GM06990 (cell line): Measurements from ENCODE around the gene TMEM255B.

ENCODE experiments used
- DNase-seq: peaks from one replicate; pipeline ENCODE4 v3.0.0-alpha.2; 2011; ENCODE audit not compliant: insufficient read length; ENCODE audit errors: extremely low read depth
- H3K27me3 ChIP-seq: replicated peaks from 2 replicates; pipeline ENCODE4 v1.6.0; 2011; ENCODE audit warnings: low read length; ENCODE audit not compliant: control insufficient read depth, insufficient read depth
- H3K36me3 ChIP-seq: 2 replicates; pipeline ENCODE4 v1.5.1; 2011; ENCODE audit warnings: low read length; ENCODE audit not compliant: control insufficient read depth, insufficient read depth
- H3K4me3 ChIP-seq: replicated peaks from 2 replicates; pipeline ENCODE4 v1.5.1; 2011; ENCODE audit warnings: low read depth, mild to moderate bottlenecking, control low read depth, low read length
- TF ChIP-seq, protein P1 (sequence below): IDR thresholded peaks from 2 replicates; pipeline ENCODE4 v1.5.1; 2011; ENCODE audit warnings: low read length, control low read depth, mild to moderate bottlenecking, inconsistent platforms; ENCODE audit not compliant: insufficient read depth, poor library complexity, severe bottlenecking

TMEM255B gene

DNA sequence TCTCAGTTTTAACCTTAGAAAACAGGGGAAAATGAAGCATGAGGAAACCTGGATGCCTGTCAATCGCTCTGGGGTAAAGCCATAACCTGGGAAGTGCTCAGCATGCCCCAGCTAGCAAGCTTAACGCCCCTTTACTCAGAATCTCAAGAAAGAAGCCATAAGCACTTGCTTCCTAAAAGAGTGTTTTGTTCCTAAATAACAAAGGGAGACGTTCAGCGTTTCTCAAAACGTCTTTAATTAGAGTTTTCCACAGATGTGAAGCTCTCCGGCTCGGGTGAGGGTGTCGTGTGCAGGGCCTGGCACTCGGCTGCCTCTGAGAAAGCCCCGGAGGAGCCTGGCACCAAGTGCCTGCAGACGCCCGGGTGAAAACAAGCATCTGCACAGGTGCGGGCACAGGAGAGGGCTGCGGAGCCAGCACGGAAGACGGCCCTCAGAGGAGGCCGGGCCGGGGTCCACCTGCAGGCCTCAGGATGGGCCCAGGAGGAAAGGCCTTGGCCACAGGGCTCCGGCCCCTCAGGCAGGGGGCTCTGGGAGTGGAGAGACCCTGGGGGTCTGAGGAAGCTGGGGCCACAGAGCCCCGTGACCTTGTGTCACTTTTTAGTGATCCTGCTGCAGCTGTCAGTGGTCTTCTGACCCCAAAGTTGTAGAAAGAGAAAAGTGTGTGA lies 98.6 kb downstream of the TMEM255B start:
- DNase-seq = no peak
- Histone ChIP-seq H3K4me3 (no peak overlapping the region), H3K27me3 (no peaks in the 10 kb centered on the region; the same call in 1 of the 2 replicates), H3K36me3 (no peaks in the 10 kb centered on the region)
- TF ChIP-seq, protein P1, sequence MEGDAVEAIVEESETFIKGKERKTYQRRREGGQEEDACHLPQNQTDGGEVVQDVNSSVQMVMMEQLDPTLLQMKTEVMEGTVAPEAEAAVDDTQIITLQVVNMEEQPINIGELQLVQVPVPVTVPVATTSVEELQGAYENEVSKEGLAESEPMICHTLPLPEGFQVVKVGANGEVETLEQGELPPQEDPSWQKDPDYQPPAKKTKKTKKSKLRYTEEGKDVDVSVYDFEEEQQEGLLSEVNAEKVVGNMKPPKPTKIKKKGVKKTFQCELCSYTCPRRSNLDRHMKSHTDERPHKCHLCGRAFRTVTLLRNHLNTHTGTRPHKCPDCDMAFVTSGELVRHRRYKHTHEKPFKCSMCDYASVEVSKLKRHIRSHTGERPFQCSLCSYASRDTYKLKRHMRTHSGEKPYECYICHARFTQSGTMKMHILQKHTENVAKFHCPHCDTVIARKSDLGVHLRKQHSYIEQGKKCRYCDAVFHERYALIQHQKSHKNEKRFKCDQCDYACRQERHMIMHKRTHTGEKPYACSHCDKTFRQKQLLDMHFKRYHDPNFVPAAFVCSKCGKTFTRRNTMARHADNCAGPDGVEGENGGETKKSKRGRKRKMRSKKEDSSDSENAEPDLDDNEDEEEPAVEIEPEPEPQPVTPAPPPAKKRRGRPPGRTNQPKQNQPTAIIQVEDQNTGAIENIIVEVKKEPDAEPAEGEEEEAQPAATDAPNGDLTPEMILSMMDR = no peak

- no peak overlapping the region for H3K4me3 ChIP-seq
- peaks cover under 1% of the 10 kb centered on the region for H3K27me3 ChIP-seq
- TF ChIP-seq, protein P1 = no peak
Observed at GRCh38 chr13:113859311-113860050, 100.5 kb downstream of the TMEM255B start.

GRCh38 chr13:113860051-113860664 lies 101.1 kb downstream of the TMEM255B start:
- no peak for DNase-seq
- TF ChIP-seq, protein P1 = no peak
- peaks cover 2% of the 10 kb centered on the region for H3K27me3 ChIP-seq
- no peaks in the 10 kb centered on the region for H3K36me3 ChIP-seq
- no peak overlapping the region for H3K4me3 ChIP-seq

More at GRCh38 chr13:113859311-113860050, 100.5 kb downstream of the TMEM255B start:
- no peak for DNase-seq
- no peaks in the 10 kb centered on the region for H3K36me3 ChIP-seq

DNA sequence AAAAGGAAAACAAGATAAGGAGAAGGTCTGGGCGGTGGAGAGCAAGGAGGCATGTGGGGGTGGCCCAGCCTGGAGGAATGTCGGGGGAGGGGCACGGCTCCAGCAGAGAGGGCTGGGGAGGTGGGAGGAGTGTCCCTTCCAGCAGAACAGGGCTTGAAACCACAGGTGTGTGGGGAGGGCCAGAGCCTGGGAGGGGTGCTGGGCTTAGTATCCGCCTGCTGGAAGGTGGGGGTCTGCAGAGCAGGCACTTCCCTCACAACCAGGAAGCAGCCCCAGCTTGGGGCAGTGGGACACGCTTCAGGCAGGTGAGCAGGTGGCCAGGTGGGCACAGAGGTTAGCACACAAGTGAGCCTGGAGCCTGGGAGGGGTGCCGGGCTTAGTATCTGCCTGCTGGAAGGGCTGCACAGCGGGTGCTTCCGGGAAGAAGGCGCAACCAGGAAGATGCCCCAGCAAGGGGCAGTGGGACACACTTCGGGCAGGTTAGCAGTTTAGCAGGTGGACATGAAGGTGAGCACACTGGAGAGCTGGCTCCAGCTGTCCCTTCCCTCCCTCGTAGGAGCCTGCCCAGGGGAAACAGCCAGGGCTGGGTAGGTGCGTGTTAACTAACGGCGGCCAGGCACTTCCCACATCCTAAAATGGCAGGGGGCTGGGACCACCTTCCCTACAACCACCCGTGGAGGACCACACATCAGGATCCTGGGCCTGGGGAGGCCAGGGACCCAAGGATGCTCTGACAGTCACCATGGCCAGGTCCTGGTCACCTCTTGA lies 101.8 kb downstream of the TMEM255B start:
- no peak for DNase-seq
- TF ChIP-seq, protein P1 = no peak
- H3K36me3 ChIP-seq = no peaks in the 10 kb centered on the region
- H3K27me3 ChIP-seq = peaks cover 2% of the 10 kb centered on the region
- no peak overlapping the region for H3K4me3 ChIP-seq

DNA sequence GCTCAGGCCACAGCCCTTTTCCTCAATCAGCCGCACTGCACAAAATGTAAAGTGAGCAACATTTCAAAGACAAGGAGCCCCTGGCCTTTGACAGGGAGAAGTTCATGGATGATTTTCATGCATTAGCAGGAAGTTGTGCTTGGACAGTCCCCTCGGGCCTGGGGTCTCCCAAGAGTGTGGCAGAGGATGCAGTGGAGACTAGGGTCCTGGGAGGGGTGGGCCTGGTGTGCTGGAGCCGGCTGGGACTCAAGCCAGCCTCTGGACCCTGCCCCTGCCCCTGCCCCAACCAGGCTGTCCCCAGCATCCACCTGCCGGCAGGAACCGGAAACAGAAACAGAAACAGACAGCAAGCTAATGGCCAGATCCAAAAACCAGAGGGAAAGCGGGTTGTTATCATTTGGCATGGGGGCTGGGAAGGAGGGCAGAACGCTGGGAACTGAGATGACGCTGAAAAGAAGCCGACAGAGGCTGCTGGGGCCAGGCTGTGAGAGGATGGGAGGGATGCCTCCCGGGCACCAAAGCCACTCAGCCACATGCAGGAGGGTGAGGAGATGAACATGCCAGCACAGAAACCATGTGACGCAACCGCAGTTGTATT lies 102.5 kb downstream of the TMEM255B start:
- H3K27me3 ChIP-seq = peaks cover 2% of the 10 kb centered on the region
- DNase-seq = no peak
- H3K4me3 ChIP-seq = no peak overlapping the region
- TF ChIP-seq, protein P1 = no peak
- H3K36me3 ChIP-seq = no peaks in the 10 kb centered on the region
